Measurements from ENCODE around the gene HPS4.
"Not testable (repeated sequence)": the region's sequence is repeated elsewhere in the genome, so short reads cannot be mapped to it uniquely, and the experiment has no call there.

HPS4 gene

DNA sequence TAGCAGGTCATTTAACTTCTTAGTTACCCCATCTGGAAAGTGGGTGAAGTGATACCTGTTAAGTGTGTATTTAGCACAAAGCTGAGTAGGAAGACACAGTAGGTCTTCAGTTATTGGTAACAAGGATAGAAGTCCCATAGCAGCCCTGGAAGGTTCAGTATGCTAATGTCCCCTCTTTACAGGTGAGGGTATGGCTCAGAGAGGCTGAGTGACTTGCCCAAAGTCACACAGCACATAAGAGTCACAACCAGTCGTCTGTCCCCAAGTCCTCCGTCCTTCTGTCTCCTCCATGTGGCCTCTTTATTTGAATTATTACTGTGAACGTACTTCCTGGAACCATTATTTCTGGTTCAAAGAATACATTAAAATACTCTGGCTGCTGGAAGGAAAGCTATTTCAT lies 44.0 kb downstream of the HPS4 start:
- no peak for DNase-seq

GRCh38 chr22:26438776-26439175 lies 44.8 kb downstream of the HPS4 start:
- not testable (repeated sequence) for DNase-seq

DNA sequence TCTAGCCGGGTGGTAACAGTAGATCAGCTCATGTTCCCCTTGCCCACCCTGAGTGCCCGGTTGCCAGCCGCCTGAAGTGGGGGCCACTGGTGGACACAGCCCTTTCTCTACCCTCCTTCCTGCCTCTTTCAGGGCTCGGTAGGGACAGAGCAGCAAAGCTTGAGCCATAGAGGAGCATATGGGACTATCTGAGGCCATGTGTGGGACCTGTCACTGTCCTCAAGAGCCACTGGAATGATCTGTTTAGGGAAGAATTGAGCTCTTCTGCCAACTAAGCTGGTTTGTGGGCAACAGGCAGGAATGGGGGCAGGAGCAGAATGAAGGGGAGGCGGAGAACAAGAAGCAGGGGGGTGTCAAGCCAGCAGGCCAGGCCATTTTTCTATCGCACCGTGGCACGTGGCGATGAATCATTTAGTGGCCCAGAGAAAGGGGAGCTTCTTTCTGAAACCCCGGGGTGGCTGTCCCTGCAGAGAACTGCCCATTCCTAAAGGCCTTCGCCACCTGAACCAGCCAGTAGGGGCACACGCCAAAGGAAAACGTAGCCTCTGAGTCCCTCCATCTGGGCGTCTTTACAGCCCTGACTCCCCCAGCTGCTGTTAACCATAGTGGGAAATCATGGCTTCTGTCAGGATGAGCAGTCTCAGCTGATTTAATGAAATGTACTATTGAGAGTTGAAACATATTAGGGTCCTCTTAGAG lies 45.7 kb downstream of the HPS4 start:
- DNase-seq = no peak

DNA sequence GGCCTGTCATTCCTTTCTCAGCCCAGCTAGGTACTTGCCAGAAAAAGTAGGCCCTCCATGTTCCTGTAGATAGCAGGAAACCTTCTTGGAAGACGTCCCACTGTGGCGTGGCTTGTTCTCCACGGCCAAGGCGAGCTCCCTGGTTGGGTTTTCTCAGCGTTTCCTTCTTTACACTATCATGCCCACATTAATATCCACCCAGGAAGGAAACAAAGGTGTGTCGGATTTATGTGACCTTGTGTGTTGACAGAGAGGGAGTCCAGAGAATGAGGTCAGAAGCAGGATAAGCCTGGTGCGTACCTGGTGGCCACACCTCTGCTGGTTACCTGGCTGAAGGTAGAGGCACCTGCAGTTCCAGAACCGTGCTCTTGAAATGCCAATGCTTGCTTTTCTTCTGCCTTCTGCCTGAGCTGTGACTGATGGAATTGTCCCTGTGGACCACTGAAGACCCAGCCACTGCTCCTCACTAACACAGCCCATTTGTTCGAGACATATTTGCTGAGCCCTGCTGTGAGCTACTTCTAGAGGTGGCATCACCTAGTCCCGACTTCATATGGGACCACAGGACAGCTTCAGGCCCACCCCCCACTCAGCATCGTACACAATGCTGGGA lies 46.6 kb downstream of the HPS4 start:
- DNase-seq = no peak

- DNase-seq = no peak
These were observed 48.1 kb downstream of the HPS4 start for GRCh38 chr22:26435327-26436093.

GRCh38 chr22:26433805-26434204 lies 49.8 kb downstream of the HPS4 start:
- no peak for DNase-seq

- DNase-seq = no peak
These were observed 50.8 kb downstream of the HPS4 start for GRCh38 chr22:26432619-26433311.

DNA sequence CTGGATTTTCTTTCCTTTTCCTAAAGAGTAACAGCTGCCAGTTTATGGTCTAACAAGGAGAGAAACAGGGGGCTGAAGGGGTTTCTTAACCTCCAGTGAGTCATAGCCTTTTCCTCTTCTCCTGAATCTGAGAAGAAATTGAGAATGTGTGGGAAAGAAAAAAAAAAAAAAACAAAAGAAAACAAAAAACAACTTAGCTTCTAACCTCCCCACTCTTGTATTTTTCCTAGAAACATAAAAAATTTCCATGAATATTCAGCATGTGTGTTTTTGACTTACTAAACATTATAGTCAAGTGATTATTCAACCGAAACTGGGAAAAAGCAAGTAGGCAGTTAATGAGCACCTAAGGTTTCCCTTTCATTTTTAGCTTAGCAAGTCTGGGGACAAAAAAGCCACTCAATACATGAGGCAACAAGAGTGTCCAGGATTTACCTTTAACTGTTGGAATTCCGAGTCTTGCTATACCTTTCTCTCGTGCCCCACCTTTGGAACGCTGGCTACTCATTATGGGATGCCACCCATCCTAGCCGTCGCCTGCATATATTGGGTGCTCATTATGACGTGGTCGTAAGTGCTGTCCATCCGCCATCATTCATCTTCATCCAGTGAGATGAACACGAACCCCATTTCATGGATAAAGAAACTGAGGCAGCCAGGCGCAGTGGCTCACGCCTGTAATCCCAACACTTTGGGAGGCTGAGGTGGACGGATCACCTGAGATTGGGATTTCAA lies 52.2 kb downstream of the HPS4 start:
- no peak for DNase-seq

DNA sequence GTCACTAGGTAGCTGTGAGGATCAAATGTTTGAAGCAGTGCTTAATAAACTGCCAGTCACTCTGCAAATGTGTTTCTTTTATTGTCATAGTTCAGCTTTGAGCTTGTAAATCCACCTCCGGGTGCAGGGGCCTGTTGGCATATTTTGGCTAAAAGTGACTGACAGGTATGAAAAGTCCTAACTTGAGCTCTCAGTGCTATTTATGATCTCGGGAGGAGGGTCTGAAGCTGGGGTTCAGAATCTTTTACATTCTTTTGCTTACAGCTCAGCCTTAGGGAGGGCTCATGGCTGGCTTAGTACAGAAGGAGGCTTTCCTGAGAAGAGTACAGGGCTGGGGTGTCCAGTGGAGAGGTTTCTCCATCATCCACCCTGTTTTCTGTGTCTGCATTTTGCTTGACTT lies 53.0 kb downstream of the HPS4 start:
- no peak for DNase-seq

GRCh38 chr22:26429458-26430286 lies 53.9 kb downstream of the HPS4 start:
- DNase-seq = no peak

GRCh38 chr22:26428515-26429457 lies 54.8 kb downstream of the HPS4 start, which contains the start of gene ASPHD2:
TSS of gene ASPHD2 (plus strand) at chr22:26429260. CDS start at chr22:26433616, 4,356 bp downstream.
- peak; percentile 20 for DNase-seq

DNA sequence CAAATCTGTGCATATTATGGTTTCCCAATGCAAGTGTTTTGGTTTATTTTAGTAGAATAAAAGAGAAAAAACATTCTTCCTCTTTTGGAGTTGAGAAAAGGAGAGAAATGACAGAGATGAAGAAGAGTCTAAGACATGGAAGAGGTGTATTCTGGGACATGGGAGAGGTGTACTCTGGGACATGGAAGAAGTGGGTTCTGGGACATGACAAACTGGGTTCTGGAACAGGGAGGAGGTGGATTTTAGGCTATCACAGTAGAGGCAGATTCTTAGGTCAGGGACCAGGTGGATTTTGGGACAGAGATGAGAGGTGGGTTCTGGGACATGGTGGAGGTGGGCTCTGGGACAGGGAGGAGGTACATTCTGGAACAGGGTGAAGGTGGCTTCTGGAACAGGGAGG lies 56.7 kb downstream of the HPS4 start:
- no peak for DNase-seq

DNA sequence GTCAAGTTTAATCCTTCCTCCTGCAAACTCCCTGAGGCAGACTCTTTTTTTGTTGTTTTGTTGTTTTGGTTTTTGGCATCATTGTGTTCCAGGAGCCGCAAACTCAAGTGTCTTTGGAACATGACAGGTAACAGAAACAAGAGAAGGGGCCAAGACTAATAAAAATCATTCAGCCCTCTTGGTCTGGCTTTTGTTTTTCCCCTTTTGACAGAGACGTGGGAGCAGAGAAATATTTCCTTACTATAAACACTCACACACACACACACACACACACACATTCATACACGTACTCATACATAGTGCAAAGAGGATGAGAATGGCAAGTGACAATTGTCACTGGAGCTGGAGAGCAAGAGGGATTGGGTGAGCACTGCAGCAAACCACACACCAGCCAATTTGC lies 65.0 kb downstream of the HPS4 start:
- no peak for DNase-seq

- DNase-seq = no peak
These were observed 66.2 kb downstream of the HPS4 start for GRCh38 chr22:26417406-26417805.

- no peak for DNase-seq
These were observed 66.8 kb downstream of the HPS4 start for GRCh38 chr22:26416670-26417276.

DNA sequence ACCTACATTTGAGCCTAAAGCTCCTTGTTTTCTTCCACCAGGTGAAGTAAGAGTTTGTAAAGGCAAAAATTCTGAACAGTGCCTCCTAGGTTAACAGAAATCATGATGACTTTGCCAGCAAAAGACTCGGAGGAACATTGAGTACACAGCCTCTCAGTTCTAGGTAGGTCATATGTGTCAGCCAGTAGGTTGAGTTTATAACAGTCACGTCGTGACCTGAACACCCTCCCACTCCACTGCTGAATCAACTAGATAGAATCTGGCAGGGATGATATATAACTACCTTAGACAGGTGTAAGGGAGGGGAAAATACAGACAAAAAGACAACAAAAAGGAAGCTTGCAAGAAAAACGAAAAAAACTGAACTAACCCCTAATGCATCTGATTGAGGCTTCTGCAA lies 67.3 kb downstream of the HPS4 start:
- no peak for DNase-seq

DNA sequence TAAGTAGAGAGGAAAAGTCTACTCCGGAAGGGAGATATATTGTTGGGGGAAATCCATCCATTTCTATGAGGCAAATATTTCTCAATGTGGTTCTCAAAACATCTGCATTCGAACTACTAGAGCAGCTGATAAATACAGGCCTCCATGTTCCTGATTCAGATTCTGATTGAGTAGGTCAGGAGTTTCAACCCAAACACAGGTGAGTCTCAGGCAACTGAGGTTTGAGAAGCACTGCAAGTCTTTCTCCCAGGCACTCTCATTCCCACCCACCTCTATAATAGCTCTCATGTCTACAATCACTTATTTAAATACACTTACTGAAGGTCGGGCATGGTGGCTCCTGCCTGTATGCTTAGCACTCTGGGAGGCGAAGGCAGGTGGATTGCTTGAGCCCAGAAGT lies 69.2 kb downstream of the HPS4 start:
- DNase-seq = no peak

GRCh38 chr22:26410386-26410785 lies 73.2 kb downstream of the HPS4 start:
- DNase-seq = no peak

- no peak for DNase-seq
These were observed 73.8 kb downstream of the HPS4 start for GRCh38 chr22:26409719-26410335.

Measured in DMS79 (cell line).